K562 (cell line): ENCODE measurements around the gene TLCD1. TPM values are rescaled to one million over a fixed set of nuclear protein-coding genes. Genes with fewer than 3 reads are reported as not detected.
A peak's percentile ranks its signal among the peaks of the same experiment; 100 is the strongest.

Experiments used
- ADNP ChIP-seq: fragments of 200-800 bp; sonication (Bioruptor generic); IDR thresholded peaks from 2 replicates; pipeline ENCODE4 v1.6.1; 2016; ENCODE audit warnings: missing genetic modification characterization, missing compliant biosample characterization
- ASH1L ChIP-seq: fragments of 450-650 bp; IDR thresholded peaks from 2 replicates; pipeline ENCODE4 v1.6.1; 2018; ENCODE audit warnings: borderline replicate concordance, mild to moderate bottlenecking, low read depth; ENCODE audit not compliant: partially characterized antibody
- BHLHE40 ChIP-seq: IDR thresholded peaks from 2 replicates; pipeline ENCODE4 v1.6.1; 2011; ENCODE audit warnings: low read length, improper control_type of control experiment
- CEBPZ ChIP-seq: fragments of 150-350 bp; IDR thresholded peaks from 2 replicates; pipeline ENCODE4 v1.6.1; 2014; ENCODE audit warnings: low read depth, mild to moderate bottlenecking, low read length, borderline replicate concordance
- DPF2 ChIP-seq: fragments of 450-650 bp; IDR thresholded peaks from 2 replicates; pipeline ENCODE4 v1.6.1; 2016
- NR1H2 ChIP-seq: sonication (generic); formaldehyde crosslinking; IDR thresholded peaks from 2 replicates; pipeline ENCODE4 v1.4.0; 2020; ENCODE audit warnings: mild to moderate bottlenecking, missing genetic modification reagents
- PML ChIP-seq: IDR thresholded peaks from 2 replicates; pipeline ENCODE4 v1.6.1; 2012; ENCODE audit warnings: low read length, inconsistent platforms
- ZBED1 ChIP-seq: IDR thresholded peaks from 2 replicates; pipeline ENCODE4 v1.6.1; 2014
- ZNF133 ChIP-seq: fragments of 250-450 bp; sonication (Bioruptor Pico); IDR thresholded peaks from 2 replicates; pipeline ENCODE4 v1.4.0; 2020; ENCODE audit warnings: mild to moderate bottlenecking
- ZNF274 ChIP-seq: IDR thresholded peaks from 2 replicates; pipeline ENCODE4 v1.6.1; 2011; ENCODE audit warnings: low read depth, mild to moderate bottlenecking, low read length, moderate library complexity, borderline replicate concordance
- ZNF395 ChIP-seq: fragments of 200-800 bp; sonication (Bioruptor generic); IDR thresholded peaks from 2 replicates; pipeline ENCODE4 v1.6.1; 2017; ENCODE audit warnings: missing genetic modification characterization, missing compliant biosample characterization
- ZNF592 ChIP-seq: fragments of 450-650 bp; IDR thresholded peaks from 2 replicates; pipeline ENCODE4 v1.6.1; 2017; ENCODE audit warnings: antibody characterized with exemption, mild to moderate bottlenecking
- ZNF740 ChIP-seq, 3 experiments: fragments of 200-800 bp in 1 of 3; sonication (Bioruptor generic) in 1 of 3; sonication (generic) in 1 of 3; formaldehyde crosslinking in 1 of 3; IDR thresholded peaks; 2 replicates each; pipeline versions ENCODE4 v1.6.1 to v1.8.0; 2016 to 2022; ENCODE audit warnings: mild to moderate bottlenecking in 2 of 3, missing compliant biosample characterization in 2 of 3, missing genetic modification characterization in 2 of 3, missing genetic modification reagents in 1 of 3
- polyA plus RNA-seq, 8 experiments: library from polyadenylated mRNA; depleted of rRNA in 4 of 8; stranded (reverse) in 5 of 8; unstranded in 3 of 8; fragments of >200 nt; fragmentation: Nextera tagmentation in 2 of 8; fragmentation: Illumina TruSeq in 1 of 8; extraction: Ambion mirVana in 2 of 8; extraction: Trizol in 1 of 8; gene quantifications; 2 replicates each; pipeline versions ENCODE4 v1.2.1 to v1.2.3, GENCODE V29; 2011 to 2014; ENCODE audit warnings: inconsistent platforms in 1 of 8, missing spikeins in 1 of 8
- total RNA-seq, 7 experiments: library from RNA; depleted of rRNA in 6 of 7; stranded (reverse); fragments of >200 nt in 6 of 7; fragmentation: Illumina TruSeq in 2 of 7; extraction: Trizol in 2 of 7; gene quantifications; 2 replicates each; pipeline versions ENCODE4 v1.2.1 to v1.2.3, GENCODE V29; 2011 to 2021; ENCODE audit warnings: low replicate concordance in 1 of 7
- TF ChIP-seq, protein P1 (sequence below), 2 experiments: fragments of 450-650 bp in 1 of 2; IDR thresholded peaks; 2 replicates each; pipeline ENCODE4 v1.6.1; 2011 to 2017; ENCODE audit warnings: low read depth in 2 of 2, antibody characterized with exemption in 1 of 2, borderline replicate concordance in 1 of 2, low read length in 1 of 2, mild to moderate bottlenecking in 1 of 2, mixed read lengths in 1 of 2; ENCODE audit not compliant: control insufficient read depth in 1 of 2

TLCD1 gene
- total and polyA plus RNA-seq, 9 of the 15 experiments (the other 6 are each of a cell fraction or from before 2014, with no cell fraction given), result 6.8 to 37.7 (median 21.7) TPM

DNA sequence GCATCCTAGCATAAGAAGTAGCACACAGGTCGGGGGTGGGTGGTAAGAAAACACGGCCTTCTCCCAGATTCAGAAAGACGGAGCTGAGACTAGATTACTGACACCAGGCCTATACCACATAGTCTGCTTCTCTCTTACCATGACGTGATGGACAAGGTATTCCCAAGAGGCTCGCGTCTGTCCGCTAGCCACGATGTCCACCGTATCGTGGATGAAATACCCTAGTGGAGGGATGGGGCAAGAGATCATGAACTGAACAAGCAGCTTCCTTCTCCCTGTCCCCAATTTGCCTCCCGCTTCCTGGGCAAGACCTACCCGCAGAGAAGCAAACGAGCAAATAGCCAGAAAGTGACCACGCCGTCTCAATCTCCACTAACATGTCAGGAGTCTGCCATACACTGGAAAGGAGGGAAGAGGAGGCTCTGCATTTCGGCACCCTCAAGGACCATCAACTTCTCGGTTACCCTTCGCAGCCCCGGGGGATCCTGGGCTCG is 820 bp downstream of the TLCD1 start (continued):
- no peak for TF ChIP-seq ZNF592
- TF ChIP-seq DPF2, result 0 out of 2 replicates have a peak, but pooled peaks have one; percentile 21
- peak; percentile 56; the same call in 1 of the 2 replicates for TF ChIP-seq PML
- no peak for TF ChIP-seq ZNF395
- TF ChIP-seq ASH1L, result no peak
- TF ChIP-seq ADNP (tag), result no peak
- TF ChIP-seq ZNF740 (CRISPR knock-in tag; IDR thresholded peaks at IDR 0.05), result no peak
- no peak for TF ChIP-seq ZNF740 (tag; IDR thresholded peaks at IDR 0.05)
- TF ChIP-seq BHLHE40, result no peak
- TF ChIP-seq ZNF133 (CRISPR knock-in tag), result no peak
- TF ChIP-seq CEBPZ, result no peak
- TF ChIP-seq NR1H2 (CRISPR knock-in tag), result no peak
- no peak for TF ChIP-seq ZNF274
- peak; percentile 21 for TF ChIP-seq ZBED1
- TF ChIP-seq, protein P1, sequence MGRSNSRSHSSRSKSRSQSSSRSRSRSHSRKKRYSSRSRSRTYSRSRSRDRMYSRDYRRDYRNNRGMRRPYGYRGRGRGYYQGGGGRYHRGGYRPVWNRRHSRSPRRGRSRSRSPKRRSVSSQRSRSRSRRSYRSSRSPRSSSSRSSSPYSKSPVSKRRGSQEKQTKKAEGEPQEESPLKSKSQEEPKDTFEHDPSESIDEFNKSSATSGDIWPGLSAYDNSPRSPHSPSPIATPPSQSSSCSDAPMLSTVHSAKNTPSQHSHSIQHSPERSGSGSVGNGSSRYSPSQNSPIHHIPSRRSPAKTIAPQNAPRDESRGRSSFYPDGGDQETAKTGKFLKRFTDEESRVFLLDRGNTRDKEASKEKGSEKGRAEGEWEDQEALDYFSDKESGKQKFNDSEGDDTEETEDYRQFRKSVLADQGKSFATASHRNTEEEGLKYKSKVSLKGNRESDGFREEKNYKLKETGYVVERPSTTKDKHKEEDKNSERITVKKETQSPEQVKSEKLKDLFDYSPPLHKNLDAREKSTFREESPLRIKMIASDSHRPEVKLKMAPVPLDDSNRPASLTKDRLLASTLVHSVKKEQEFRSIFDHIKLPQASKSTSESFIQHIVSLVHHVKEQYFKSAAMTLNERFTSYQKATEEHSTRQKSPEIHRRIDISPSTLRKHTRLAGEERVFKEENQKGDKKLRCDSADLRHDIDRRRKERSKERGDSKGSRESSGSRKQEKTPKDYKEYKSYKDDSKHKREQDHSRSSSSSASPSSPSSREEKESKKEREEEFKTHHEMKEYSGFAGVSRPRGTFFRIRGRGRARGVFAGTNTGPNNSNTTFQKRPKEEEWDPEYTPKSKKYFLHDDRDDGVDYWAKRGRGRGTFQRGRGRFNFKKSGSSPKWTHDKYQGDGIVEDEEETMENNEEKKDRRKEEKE (IDR thresholded peaks at IDR 0.05; ENCODE audit: borderline replicate concordance in 1 of 2, control insufficient read depth in 1 of 2, low read depth in 2 of 2, low read length in 1 of 2), result 0 out of 4 replicates have a peak, but pooled peaks of 1 of the 2 experiments have one; percentile 23
